Measurements from ENCODE around the gene PLEKHH2.

PLEKHH2 gene

DNA sequence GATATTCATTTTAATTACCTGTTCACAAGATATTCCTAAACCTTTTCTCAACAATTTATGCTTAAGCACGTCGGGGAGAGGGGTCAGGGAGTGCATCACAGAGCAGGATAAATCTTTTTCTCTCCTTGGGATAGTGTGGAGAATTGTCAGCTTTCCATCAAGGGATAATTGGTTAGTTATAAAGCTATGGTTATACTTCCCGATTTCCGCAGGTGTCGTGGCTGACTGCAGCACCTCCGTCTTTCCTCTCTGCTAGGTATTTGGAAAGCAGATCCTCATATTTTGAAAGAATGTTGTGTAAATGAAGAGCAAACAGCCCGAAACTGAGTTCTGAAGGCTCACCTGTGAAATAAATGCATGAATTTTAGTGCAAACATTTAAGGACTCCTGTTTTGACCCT is 137.6 kb downstream of the PLEKHH2 start:
- peak; percentile 10 for ATAC-seq

DNA sequence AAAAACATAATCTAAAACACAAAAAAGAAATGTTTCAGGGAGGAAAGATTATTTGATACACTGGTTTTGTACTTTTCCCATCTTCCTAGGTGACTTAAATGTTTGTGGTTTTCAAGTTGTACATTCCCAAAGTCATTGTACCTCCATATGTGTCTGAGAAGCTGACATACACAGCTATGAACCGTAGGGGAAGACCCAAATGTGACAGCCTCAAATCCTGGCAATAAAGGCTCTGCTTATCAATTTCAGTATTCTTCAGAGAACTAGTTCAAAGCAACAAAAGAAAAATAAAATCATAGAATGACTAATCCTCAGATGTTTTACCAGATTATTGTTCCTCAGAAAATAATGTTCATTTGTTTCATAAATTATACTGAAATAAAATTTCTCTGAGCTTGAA is 139.3 kb downstream of the PLEKHH2 start:
- no peak for TF ChIP-seq ISL1 (CRISPR knock-in tag; IDR thresholded peaks at IDR 0.05)
- ATAC-seq, result no peak

More for the DNA sequence above, 137.6 kb downstream of the PLEKHH2 start:
- TF ChIP-seq SNAI2 (CRISPR knock-in tag; IDR thresholded peaks at IDR 0.05) (no peak), ZC3H10 (CRISPR knock-in tag; IDR thresholded peaks at IDR 0.05) (no peak), ISL1 (CRISPR knock-in tag; IDR thresholded peaks at IDR 0.05) (no peak), ZFP3 (CRISPR knock-in tag; IDR thresholded peaks at IDR 0.05) (no peak), ZNF70 (CRISPR knock-in tag; IDR thresholded peaks at IDR 0.05) (no peak), PPARA (CRISPR knock-in tag; IDR thresholded peaks at IDR 0.05; ENCODE audit: borderline replicate concordance) (no peak), ESRRG (CRISPR knock-in tag; IDR thresholded peaks at IDR 0.05) (no peak), TCF4 (CRISPR knock-in tag; IDR thresholded peaks at IDR 0.05; ENCODE audit: borderline replicate concordance) (no peak), OSR1 (CRISPR knock-in tag; IDR thresholded peaks at IDR 0.05) (no peak), ZNF8 (CRISPR knock-in tag; IDR thresholded peaks at IDR 0.05) (no peak), ZNF565 (CRISPR knock-in tag; conservative IDR thresholded peaks at IDR 0.05; ENCODE audit: low read depth) (no peak), CSDC2 (CRISPR knock-in tag; IDR thresholded peaks at IDR 0.05) (no peak), RARB (CRISPR knock-in tag; IDR thresholded peaks at IDR 0.05) (no peak), ARNTL (CRISPR knock-in tag; IDR thresholded peaks at IDR 0.05; ENCODE audit: borderline replicate concordance, low read depth) (no peak), BACH2 (CRISPR knock-in tag; IDR thresholded peaks at IDR 0.05; ENCODE audit: borderline replicate concordance) (no peak)
- TF ChIP-seq, protein P1, sequence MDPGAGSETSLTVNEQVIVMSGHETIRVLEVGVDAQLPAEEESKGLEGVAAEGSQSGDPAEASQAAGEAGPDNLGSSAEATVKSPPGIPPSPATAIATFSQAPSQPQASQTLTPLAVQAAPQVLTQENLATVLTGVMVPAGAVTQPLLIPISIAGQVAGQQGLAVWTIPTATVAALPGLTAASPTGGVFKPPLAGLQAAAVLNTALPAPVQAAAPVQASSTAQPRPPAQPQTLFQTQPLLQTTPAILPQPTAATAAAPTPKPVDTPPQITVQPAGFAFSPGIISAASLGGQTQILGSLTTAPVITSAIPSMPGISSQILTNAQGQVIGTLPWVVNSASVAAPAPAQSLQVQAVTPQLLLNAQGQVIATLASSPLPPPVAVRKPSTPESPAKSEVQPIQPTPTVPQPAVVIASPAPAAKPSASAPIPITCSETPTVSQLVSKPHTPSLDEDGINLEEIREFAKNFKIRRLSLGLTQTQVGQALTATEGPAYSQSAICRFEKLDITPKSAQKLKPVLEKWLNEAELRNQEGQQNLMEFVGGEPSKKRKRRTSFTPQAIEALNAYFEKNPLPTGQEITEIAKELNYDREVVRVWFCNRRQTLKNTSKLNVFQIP (CRISPR knock-in tag; IDR thresholded peaks at IDR 0.05; ENCODE audit: borderline replicate concordance, low read depth), result no peak
- TF ChIP-seq, protein P2, sequence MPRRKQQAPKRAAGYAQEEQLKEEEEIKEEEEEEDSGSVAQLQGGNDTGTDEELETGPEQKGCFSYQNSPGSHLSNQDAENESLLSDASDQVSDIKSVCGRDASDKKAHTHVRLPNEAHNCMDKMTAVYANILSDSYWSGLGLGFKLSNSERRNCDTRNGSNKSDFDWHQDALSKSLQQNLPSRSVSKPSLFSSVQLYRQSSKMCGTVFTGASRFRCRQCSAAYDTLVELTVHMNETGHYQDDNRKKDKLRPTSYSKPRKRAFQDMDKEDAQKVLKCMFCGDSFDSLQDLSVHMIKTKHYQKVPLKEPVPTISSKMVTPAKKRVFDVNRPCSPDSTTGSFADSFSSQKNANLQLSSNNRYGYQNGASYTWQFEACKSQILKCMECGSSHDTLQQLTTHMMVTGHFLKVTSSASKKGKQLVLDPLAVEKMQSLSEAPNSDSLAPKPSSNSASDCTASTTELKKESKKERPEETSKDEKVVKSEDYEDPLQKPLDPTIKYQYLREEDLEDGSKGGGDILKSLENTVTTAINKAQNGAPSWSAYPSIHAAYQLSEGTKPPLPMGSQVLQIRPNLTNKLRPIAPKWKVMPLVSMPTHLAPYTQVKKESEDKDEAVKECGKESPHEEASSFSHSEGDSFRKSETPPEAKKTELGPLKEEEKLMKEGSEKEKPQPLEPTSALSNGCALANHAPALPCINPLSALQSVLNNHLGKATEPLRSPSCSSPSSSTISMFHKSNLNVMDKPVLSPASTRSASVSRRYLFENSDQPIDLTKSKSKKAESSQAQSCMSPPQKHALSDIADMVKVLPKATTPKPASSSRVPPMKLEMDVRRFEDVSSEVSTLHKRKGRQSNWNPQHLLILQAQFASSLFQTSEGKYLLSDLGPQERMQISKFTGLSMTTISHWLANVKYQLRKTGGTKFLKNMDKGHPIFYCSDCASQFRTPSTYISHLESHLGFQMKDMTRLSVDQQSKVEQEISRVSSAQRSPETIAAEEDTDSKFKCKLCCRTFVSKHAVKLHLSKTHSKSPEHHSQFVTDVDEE (CRISPR knock-in tag; IDR thresholded peaks at IDR 0.05), result no peak
- TF ChIP-seq, protein P3, sequence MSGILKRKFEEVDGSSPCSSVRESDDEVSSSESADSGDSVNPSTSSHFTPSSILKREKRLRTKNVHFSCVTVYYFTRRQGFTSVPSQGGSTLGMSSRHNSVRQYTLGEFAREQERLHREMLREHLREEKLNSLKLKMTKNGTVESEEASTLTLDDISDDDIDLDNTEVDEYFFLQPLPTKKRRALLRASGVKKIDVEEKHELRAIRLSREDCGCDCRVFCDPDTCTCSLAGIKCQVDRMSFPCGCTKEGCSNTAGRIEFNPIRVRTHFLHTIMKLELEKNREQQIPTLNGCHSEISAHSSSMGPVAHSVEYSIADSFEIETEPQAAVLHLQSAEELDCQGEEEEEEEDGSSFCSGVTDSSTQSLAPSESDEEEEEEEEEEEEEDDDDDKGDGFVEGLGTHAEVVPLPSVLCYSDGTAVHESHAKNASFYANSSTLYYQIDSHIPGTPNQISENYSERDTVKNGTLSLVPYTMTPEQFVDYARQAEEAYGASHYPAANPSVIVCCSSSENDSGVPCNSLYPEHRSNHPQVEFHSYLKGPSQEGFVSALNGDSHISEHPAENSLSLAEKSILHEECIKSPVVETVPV (CRISPR knock-in tag; IDR thresholded peaks at IDR 0.05), result no peak
- TF ChIP-seq, protein P4, sequence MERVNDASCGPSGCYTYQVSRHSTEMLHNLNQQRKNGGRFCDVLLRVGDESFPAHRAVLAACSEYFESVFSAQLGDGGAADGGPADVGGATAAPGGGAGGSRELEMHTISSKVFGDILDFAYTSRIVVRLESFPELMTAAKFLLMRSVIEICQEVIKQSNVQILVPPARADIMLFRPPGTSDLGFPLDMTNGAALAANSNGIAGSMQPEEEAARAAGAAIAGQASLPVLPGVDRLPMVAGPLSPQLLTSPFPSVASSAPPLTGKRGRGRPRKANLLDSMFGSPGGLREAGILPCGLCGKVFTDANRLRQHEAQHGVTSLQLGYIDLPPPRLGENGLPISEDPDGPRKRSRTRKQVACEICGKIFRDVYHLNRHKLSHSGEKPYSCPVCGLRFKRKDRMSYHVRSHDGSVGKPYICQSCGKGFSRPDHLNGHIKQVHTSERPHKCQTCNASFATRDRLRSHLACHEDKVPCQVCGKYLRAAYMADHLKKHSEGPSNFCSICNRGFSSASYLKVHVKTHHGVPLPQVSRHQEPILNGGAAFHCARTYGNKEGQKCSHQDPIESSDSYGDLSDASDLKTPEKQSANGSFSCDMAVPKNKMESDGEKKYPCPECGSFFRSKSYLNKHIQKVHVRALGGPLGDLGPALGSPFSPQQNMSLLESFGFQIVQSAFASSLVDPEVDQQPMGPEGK (CRISPR knock-in tag; IDR thresholded peaks at IDR 0.05; ENCODE audit: borderline replicate concordance), result no peak
- TF ChIP-seq, protein P5, sequence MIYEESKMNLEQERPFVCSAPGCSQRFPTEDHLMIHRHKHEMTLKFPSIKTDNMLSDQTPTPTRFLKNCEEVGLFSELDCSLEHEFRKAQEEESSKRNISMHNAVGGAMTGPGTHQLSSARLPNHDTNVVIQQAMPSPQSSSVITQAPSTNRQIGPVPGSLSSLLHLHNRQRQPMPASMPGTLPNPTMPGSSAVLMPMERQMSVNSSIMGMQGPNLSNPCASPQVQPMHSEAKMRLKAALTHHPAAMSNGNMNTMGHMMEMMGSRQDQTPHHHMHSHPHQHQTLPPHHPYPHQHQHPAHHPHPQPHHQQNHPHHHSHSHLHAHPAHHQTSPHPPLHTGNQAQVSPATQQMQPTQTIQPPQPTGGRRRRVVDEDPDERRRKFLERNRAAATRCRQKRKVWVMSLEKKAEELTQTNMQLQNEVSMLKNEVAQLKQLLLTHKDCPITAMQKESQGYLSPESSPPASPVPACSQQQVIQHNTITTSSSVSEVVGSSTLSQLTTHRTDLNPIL (CRISPR knock-in tag; IDR thresholded peaks at IDR 0.05; ENCODE audit: low read depth), result no peak

DNA sequence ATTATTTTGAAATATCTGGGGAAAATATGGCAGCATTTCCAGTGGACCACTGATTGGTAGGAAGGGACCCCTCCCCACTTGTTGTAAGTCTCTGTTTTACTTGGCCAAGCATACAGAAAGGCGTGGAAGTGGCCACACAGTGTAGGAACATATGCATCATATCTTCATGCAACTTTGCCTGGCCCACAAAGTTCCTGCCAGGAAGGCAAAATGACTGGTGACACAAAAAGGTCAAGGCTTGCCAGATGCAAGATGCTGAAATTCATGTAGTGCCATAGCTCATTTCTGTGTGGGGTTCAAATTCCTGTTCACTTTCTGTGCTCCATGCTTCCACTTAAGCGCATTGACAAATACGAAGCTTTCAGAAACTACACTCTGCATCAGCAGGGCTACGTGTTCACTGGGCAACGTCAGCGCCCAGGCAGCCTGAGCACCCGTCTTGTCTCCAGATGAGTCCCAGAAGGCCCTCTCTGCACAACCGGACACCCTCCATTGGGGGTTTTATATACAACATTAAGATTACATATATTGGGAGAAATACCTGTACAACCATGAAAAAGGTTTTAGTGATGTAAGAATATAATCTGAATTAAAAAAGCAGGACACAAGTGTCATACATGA is 140.4 kb downstream of the PLEKHH2 start:
- no peak for ATAC-seq
- no peak for TF ChIP-seq ISL1 (CRISPR knock-in tag; IDR thresholded peaks at IDR 0.05)
- TF ChIP-seq GLIS3 (CRISPR knock-in tag; IDR thresholded peaks at IDR 0.05), result no peak
- TF ChIP-seq, protein P4 (CRISPR knock-in tag; IDR thresholded peaks at IDR 0.05; ENCODE audit: borderline replicate concordance), result no peak
- TF ChIP-seq RARB (CRISPR knock-in tag; IDR thresholded peaks at IDR 0.05), result no peak
- TF ChIP-seq ZNF565 (CRISPR knock-in tag; conservative IDR thresholded peaks at IDR 0.05; ENCODE audit: low read depth), result no peak
- TF ChIP-seq, protein P3 (CRISPR knock-in tag; IDR thresholded peaks at IDR 0.05), result no peak
- no peak for TF ChIP-seq ZFP3 (CRISPR knock-in tag; IDR thresholded peaks at IDR 0.05)
- TF ChIP-seq ESRRG (CRISPR knock-in tag; IDR thresholded peaks at IDR 0.05), result no peak
- no peak for TF ChIP-seq ZC3H10 (CRISPR knock-in tag; IDR thresholded peaks at IDR 0.05)
- no peak for TF ChIP-seq CSDC2 (CRISPR knock-in tag; IDR thresholded peaks at IDR 0.05)
- TF ChIP-seq BACH2 (CRISPR knock-in tag; IDR thresholded peaks at IDR 0.05; ENCODE audit: borderline replicate concordance), result no peak
- no peak for TF ChIP-seq SNAI2 (CRISPR knock-in tag; IDR thresholded peaks at IDR 0.05)
- no peak for TF ChIP-seq ZFP30 (CRISPR knock-in tag; IDR thresholded peaks at IDR 0.05)
- TF ChIP-seq, protein P1 (CRISPR knock-in tag; IDR thresholded peaks at IDR 0.05; ENCODE audit: borderline replicate concordance, low read depth), result no peak
- TF ChIP-seq TCF4 (CRISPR knock-in tag; IDR thresholded peaks at IDR 0.05; ENCODE audit: borderline replicate concordance), result no peak
- no peak for TF ChIP-seq ZNF8 (CRISPR knock-in tag; IDR thresholded peaks at IDR 0.05)

Data from SK-N-SH treated with all-trans-retinoic acid at 6 μM for 48 hours (cell line).